Esophagus muscularis mucosa (tissue), 3 donors: ENCODE results near the gene CCDC50.

Experiments
- CTCF ChIP-seq, 3 experiments: fragments of 200-600 bp in 2 of 3; fragments of 450-650 bp in 1 of 3; sonication (generic) in 2 of 3; IDR thresholded peaks; one replicate each; pipeline ENCODE4 v1.5.1; 2017 to 2019; ENCODE audit warnings: antibody characterized with exemption in 3 of 3, mild to moderate bottlenecking in 2 of 3, moderate library complexity in 1 of 3
- POLR2A ChIP-seq: fragments of 450-650 bp; IDR thresholded peaks from one replicate; pipeline ENCODE4 v1.6.1; 2017; ENCODE audit warnings: antibody characterized with exemption, moderate library complexity, mild to moderate bottlenecking, low read depth
- POLR2AphosphoS5 ChIP-seq, 2 donors: sonication (generic); formaldehyde crosslinking; IDR thresholded peaks; one replicate each; pipeline ENCODE4 v1.6.1; 2017; ENCODE audit warnings: antibody characterized with exemption in 2 of 2

GRCh38 chr3:191363221-191363620 is 34.0 kb downstream of the CCDC50 start:
- TF ChIP-seq CTCF (IDR thresholded peaks at IDR 0.05), result no peak
- no peak for TF ChIP-seq POLR2A
- no peak for TF ChIP-seq POLR2AphosphoS5 (IDR thresholded peaks at IDR 0.05)
